ENCODE data around the gene UPK3BL2.
"Not testable (repeated sequence)": the region's sequence is repeated elsewhere in the genome, so short reads cannot be mapped to it uniquely, and the experiment has no call there.

Gene UPK3BL2

DNA sequence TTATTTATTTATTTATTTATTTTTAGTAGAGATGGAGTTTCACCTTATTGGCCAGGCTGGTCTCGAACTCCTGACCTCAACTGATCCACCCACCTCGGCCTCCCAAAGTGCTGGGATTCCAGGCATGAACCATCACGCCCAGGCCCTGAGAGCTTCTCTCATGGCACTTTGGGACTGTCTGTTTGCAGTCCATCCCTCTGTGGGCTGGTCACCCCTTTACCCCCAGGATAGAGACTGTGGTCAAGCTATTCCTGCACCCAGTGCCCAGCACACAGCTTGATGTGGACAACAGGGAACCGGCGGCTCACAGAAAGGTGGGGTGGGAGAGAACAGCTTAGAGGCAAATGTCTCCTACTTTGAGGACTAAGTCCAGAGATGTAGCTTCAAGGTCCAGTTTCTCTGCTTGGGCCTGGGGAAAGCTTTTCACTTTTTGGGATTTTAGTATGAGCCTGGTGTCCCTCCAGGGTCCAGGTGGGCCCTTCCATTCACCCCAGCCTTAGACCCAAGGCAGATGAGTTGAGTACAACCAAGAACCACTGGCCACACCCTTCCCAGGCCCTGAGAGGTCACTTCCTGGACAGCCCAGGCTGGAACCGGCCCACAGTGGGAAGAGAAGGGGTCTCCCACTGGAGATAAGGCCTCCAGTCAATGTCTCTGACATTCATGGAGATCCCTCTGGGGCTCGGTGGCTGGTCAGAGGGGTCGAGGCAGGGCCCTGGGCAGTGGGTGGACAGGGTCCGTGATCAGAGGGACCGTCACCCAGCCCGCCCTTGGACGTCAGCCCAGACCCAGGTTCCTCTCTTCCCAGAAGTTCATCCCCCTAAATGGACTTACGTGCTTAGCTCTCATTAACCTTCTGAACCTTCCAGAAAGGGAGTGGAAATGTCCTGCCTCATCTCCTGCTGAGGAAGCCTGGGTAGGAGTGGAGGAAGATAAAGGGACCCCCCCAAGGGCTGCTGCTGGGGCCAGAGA is 15.4 kb downstream of the UPK3BL2 start:
- DNase-seq = not testable (repeated sequence)

DNA sequence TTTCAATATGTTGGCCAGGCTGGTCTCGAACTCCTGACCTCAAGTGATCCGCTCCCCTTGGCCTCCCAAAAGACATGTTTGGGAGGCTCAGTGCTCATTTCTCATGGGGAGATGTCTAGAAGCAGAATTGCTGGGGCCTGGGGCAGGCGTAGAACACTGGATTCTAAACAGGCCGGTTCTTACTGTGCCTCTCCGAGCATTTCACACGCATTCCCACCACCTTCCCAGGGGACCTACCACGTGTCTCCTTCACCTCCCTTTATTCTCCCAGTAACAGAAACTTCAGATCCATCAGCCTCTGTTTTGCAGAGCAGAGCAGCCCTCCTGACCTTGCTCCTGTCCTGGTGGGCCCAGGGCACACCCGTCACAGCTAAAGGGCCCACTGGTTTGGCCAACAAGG is 16.3 kb downstream of the UPK3BL2 start:
- DNase-seq = not testable (repeated sequence)

DNA sequence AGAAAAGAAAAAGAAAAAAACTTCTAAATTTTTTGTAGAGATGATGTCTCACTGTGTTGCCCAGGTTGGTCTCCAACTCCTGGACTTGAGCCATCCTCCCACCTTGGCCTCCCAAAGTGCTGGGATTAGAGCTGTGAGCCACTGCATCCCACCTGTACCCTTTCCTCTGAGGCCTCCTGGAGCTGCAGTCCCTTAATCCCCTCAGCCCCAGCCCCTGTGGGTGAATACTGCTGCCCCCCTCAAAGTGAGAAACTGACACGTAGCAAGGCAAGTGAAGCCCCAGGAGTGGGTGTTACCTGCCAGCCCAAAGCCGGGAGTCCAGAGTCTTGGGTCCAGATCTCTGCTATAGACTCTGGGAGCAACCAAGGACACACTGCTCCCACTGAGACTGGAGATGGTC is 18.7 kb downstream of the UPK3BL2 start:
- not testable (repeated sequence) for DNase-seq

DNA sequence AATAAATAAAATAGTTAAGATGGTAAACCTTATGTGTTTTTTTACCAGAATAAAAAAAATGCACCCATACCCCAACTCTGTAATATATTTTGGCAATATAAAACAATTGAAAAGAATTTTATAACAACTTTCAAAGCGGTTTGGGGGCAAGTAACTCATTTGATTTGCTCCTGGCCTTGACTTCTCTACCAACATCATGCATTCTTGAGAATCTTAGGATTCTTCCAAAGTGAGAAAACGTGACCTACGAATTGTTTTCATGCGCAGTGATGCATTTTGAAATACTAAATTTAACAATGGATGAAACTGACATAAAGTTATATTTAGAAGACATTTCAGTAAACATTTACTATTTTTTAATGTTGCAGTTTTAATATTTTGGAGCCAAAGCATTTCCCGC is 22.7 kb downstream of the UPK3BL2 start:
- DNase-seq = not testable (repeated sequence)

DNA sequence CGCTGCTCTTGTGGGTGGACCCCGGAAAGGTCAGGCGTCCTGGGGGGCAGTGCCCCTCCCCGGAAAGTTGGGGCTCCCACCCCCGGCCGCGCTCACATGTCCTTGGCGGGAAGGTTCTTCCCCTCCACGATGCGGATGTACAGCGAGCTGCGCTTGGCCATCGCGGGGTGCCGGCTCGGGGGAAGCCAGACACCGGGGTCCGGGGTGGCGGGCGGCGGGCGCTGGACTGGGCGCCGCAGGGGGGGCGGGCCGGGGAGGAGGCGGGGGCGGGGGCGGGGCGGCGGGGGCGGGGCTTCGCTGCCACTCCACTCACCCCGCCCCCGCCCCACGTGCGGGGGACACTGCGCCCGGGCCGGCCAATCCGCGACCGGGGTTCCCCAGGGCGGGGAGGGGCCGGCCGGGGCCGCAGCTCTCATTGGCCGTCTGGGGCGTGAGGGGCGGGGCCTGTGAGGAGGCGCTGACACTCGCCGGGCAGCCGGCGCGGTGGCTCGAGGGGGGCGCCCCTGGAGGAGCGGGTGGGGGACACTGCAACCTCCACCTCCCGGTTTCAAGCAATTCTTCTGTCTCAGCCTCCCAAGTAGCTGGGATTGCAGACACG is 25.8 kb downstream of the UPK3BL2 start, which contains the start of gene RASA4B:
RASA4B (minus strand) TSS at position 228 of the 598 bp plus-strand sequence; CDS start at position 161, 67 bp downstream.
- not testable (repeated sequence) for DNase-seq

DNA sequence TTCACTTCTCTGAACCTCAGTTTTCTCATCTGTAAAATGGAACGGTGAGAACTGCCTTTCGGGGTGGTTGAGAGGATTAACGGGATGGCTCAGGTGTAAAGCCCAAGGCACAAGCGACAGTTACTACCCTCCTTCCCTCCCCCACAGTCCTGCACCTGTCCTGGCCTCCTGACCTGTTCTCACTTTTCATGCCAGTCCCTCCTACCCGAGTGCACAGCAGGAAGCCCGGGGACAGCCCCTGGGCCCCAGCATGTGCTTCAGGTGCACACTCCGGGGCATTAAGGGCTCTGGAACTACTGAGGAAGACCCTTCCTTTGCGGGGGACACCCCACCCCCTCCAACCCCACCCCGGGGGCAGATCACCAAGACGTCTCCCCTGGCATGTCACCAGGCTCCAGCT is 26.5 kb downstream of the UPK3BL2 start:
- DNase-seq = not testable (repeated sequence)

DNA sequence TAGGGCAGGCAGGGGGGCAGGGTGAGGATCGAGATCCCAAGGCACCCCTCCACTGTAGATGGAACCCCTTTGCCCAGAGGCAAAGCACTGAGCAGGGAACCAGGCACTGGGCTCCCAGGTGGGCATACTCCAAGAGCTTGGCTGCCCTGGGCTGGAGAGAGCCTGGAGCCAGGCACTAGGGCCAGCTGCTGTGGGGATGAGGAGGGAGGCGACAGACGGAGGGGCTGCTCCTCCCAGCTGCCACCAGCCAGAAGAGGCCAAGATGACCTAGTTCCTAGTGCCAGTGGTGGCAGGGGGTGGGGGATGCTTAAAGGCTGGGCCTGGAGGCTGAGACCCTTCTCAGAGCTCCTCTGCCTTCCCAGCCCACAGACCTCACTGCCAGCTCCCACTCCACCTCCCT is 27.6 kb downstream of the UPK3BL2 start:
- not testable (repeated sequence) for DNase-seq

DNA sequence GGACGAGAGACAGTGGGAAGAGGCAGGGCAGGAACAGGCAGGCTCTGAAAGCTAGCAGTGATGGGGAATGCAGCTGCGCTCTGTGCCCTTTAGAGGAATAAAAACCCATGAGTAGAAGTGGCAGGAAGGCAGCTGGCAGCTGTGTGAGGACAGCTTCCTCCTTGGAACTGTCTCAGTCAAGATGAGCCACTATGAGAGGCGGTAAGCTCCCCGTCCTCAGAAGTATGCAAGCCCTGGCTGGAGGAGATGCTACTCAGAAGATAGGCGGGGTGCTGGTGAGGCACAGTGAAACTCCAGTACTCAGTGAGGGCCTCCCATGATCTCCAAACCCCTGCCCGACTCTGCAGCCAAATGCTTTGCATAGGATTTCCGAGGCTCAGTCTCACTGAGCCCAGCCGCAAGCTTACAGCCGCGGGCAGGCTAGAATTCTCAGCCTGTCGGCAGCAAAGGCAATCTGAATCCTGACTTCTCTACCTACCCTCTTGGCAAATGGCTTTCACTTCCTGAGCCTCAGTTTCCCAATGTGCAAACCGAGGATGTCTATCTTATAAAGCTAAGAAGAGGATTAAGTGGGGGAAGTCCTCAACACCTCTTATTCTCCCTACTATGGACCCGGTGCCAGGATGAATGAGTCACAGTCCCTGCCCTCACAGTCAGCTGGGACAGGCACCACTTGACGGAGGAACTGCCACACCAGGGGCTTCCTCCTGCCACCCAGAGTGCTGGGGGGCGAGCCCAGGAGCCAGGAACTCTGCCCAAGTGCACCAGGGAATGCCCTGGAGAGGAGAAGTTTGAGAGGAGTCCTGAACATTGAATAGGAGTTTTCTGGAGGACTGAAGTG is 28.4 kb downstream of the UPK3BL2 start:
- not testable (repeated sequence) for DNase-seq

DNA sequence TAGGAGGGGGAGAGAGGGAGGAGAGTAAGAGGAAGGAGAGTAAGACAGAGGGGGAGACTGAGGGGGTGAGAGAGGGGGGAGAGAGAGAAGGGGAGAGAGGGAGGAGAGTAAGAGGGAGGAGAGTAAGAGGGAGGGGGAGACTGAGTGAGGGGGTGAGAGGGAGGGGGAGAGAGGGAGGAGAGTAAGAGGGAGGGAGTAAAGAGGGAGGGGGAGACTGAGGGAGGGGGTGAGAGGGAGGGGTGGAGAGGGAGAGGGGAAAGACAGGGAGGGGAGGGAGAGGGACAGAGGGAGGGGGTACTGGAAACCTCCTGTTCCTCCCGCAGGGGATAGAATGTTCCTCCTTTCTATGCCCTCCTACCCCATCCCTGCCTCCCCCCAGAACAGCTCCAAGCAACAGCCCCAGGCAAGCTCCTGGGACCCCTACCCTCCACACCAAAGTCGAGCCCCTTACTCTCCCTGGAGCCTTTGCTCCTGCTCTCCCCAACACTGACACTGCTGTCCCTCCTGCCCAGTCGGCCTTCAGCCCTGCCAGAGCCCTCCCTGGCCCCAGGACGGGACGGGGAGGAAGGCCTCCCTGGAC is 30.8 kb downstream of the UPK3BL2 start:
- not testable (repeated sequence) for DNase-seq

DNA sequence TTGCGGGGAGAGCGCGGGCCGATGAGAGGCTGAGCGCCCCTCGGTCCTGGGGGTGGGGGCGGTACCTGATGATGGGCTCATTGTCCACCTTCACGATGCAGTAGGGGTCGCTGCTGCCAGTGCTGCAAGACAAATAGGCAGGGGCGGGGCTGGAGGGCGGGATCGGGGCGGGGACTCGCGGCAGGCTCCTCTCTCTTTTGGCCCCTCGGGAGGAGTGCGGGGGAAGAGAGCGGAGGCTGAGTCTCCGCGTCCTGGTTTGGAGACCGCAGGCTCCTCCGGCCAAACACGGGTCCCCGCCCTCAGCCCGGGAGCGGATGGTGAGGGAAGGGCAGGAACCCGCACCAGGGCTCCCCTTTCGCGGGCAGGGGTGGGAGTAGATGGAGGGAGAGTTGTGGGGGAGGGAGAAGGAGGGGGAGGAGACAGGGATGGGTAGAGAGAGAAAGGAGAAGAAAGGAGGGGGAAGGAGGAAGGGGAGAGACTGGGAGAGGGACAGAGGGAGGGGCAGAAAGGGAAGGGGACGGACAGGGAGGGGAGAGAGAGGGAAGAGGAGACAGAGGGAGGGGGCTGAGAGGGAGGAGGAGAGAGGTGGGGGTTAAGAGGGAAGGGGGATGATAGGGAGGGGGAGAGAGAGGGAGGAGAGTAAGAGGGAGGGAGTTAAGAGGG is 31.5 kb downstream of the UPK3BL2 start:
- not testable (repeated sequence) for DNase-seq

DNA sequence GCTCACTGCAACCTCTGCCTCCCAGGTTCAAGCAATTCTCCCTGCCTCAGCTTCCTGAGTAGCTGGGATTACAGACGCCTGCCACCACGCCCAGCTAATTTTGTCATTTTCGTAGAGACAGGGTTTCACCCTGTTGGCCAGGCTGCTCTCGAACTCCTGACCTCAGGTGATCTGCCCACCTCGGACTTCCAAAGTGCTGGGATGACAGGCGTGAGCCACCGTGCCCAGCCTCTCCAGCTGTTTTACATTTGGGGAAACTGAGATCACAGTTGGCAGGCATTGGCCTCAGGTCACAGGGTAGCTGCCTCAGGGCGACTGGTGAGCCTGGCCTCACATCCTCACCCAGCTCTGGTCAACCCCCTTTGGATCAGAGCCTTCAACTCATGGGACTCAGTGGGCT is 32.9 kb downstream of the UPK3BL2 start:
- not testable (repeated sequence) for DNase-seq

DNA sequence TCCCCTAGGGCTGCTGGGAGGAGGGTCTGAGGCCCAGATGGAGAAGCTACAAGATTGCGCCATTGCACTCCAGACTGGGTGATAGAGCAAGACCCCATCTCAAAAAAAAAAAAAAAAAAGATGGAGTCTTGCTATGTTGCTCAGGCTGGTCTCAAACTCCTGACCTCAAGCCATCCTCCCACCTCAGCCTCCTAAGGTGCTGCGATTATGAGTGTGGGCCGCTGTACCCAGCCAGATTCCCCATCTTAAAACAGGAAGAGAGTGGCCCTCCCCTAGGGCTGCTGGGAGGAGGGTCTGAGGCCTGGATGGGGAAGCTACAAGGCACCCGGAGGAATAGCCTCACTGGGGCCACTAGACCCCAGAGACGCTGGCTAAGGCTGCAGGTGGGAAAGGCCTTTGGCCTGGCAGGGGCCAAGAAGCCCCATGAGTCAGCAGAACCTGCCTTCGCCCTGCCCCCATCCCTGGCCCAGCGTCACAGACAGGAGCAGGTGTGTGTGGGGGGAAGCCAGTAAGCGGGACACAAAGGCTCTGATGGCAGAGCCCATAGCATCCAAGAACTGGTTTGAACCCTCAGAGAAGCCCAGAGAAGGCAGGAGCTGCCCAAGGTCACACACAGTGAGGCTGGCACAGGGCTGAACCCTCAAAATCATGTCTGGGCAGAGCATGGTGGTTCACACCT is 35.9 kb downstream of the UPK3BL2 start:
- DNase-seq = not testable (repeated sequence)

DNA sequence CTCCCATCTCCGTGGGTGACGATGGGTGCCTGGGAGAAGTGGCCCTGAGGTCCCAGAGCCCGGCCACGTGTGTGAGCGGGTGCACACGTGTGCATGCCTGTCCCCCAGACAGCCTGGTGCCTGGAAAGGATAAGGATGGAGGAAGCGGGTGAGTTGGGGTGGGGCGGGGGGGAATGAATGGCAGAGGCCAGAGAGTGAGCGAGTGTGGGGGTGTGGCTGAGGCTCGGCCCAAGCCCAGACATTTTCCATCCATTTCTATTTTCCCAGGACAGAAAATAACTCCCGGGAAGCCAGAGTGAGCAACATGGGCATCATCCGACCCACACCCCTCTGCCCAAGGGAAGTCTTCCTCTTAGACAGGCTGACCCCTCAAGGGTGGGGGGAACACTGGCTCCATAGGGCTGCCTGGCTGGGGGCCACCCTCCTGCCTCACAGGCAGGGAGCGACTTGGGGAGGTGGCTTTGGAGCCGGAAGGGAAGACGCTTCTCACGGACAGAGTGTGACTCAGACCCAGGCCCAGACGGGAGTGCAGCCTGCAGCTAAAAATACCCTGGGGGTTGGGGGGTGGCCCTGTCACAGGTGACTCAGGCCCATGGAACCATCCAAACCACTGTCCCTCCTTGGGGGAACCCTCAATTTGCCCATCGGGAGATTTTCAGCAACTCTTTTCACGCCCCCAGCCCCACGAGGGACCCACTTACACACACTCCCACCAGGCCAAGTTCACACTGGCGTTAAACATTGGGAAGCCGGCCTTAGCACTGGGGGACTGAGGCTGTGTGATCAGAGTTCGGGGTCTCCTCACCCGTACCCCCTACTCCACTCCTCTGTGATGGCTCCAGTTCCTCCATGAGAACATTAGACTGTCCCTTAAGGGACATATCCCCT is 38.0 kb downstream of the UPK3BL2 start:
- DNase-seq = not testable (repeated sequence)

DNA sequence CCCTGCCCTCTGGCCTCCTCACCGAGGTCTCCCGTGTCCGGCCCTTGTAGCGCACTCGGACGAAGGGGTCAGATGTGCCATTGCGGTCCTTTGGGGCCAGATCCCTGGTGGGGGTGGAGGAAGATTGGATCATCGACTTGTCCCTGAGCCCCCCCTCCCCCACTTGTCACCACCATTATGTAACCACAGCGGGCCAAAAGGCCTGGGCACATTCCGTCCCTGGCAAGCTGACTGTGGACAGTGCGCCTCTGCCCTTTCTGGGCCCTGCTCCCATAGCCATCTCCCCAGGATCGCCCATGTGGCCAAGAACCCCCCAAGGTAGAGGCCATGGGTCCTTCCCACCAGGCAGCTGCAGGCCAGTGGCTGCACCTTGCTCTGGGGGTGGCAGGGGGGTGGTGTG is 40.4 kb downstream of the UPK3BL2 start:
- DNase-seq = not testable (repeated sequence)

DNA sequence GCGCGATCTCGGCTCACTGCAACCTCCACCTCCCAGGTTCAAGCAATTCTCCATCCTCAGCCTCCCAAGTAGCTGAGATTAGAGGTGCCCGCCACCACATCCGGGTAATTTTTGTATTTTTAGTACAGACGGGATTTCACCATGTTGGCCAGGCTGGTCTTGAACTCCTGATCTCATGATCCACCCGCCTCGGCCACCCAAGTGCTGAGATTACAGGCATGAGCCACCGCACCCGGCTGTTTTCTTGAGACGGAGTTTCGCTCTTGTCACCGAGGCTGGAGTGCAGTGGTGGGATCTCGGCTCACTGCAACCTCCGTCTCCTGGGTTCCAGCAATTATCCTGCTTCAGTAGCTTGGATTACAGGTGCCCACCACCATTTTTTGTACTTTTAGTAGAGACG is 45.2 kb downstream of the UPK3BL2 start:
- DNase-seq = not testable (repeated sequence)

DNA sequence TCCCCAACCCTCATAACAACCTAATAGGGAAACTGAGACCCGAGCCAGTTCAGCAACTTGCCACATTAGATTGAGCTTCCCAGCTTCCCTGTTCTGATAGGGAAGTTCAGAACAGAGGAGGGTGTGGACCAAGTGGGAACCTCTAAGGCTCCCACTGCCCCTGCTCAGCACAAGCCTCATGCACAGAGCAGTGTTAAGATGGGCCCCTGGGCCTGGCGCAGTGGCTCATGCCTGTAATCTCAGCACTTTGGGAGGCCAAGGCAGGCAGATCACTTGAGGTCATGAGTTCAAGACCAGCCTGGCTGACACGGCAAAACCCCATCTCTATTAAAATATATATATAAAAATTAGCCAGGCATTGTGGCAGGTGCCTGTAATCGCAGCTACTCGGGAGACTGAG is 46.2 kb downstream of the UPK3BL2 start:
- not testable (repeated sequence) for DNase-seq

DNA sequence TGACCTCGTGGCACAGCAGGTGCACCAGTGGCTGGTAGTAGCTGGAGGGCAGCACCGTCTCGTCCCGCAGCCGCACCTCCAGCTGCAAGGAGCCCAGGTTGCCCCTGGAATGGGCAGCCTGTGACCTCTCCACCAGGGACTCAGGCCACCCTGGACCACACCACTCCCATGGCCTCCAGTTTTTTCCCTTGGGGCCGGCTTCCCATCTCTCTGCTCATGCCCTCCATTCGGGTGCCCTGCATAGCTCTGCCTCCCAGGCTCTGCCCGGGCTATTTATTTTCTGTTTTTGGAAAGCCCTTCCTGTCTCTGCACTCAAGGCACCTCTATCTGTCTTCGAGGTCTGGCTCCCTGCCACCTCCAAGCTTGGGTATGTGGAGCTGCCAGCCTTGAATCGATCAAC is 46.6 kb downstream of the UPK3BL2 start:
- not testable (repeated sequence) for DNase-seq

DNA sequence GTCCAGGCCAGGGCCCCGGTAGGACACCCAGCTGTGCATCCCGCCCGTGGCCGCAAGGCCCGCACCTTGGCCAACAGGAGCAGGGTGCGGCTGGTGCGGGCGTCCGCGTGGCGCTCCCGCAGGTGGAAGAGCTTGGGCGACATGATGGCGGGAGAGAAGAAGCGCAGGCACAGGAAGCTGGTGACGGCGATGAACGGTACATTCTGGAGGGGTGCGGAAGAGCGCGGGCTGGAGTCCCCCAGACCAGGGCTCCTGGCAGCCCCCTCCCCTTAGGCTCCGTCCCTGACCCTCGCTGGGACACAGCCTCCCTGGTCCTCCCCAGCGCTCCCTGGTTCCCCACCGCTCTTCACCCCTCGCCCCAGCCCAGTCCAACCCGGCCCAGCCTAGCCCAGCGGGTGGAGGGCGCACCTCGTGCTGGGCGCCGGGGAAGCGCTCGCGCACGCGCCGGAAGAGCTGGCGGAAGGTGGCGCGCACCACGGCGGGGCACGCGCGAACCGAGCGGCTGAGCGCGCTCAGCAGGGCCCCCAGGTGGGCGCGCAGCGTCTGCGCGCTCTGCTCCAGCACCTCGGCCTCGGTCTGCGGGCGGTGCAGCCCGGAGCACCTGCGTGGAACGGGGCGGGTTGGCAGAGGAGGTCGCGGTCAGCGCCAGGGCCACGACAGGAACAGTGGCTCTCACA is 48.9 kb downstream of the UPK3BL2 start:
- not testable (repeated sequence) for DNase-seq

DNA sequence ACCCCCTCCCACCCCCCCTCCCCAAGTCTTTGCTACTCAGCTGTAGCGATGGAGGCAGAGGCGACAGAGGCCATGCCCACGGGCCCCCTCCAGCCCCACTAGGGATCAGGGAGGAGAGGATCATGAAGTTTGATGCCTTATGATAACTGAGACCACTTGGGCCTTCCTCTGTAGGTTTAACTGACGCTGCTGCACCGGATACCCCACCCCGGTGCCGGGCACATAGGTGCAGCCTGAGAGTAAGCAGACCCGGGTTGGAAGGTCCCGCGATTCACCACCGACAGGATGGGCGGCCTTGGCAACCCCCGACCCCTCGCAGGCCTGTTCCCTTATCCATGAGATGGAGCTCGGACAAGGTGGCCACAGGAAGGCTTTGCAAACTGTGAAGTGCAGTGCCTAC is 49.5 kb downstream of the UPK3BL2 start:
- not testable (repeated sequence) for DNase-seq
